ENCODE results near the gene TMEM215.
A peak's percentile ranks its signal among the peaks of the same experiment; 100 is the strongest.
"Not testable (repeated sequence)": the region's sequence is repeated elsewhere in the genome, so short reads cannot be mapped to it uniquely, and the experiment has no call there.

Gene TMEM215
- 0 to 0.99 (median 0) reads per million in 17 experiments for total RNA-seq

- no peak for DNase-seq
Observed at GRCh38 chr9:32783168-32783891, at the start of gene TMEM215. Gene TMEM215 (plus strand): TSS chr9:32783540. CDS start chr9:32784184, 644 bp downstream.

- DNase-seq = no peak
Observed at GRCh38 chr9:32735476-32735875, 47.9 kb upstream of the TMEM215 start.

GRCh38 chr9:32737378-32737777, 46.0 kb upstream of the TMEM215 start:
- DNase-seq = no peak

GRCh38 chr9:32738501-32739172, 44.7 kb upstream of the TMEM215 start:
- DNase-seq = no peak

- DNase-seq = peak in 1 of 4 experiments; percentile 8
Observed at GRCh38 chr9:32741706-32742105, 41.6 kb upstream of the TMEM215 start.

GRCh38 chr9:32742296-32742695, 41.0 kb upstream of the TMEM215 start:
- no peak for DNase-seq

GRCh38 chr9:32748013-32748412, 35.3 kb upstream of the TMEM215 start:
- no peak for DNase-seq

GRCh38 chr9:32755730-32756129, 27.6 kb upstream of the TMEM215 start:
- DNase-seq = no peak

- DNase-seq = no peak
Observed at GRCh38 chr9:32764139-32764538, 19.2 kb upstream of the TMEM215 start.

- no peak for DNase-seq
Observed at GRCh38 chr9:32775283-32775682, 8.1 kb upstream of the TMEM215 start.

GRCh38 chr9:32776201-32776600, 7.1 kb upstream of the TMEM215 start:
- no peak for DNase-seq

GRCh38 chr9:32782476-32783167, 718 bp upstream of the TMEM215 start:
- no peak for DNase-seq

- no peak for DNase-seq
Observed at GRCh38 chr9:32787816-32788215, 4.5 kb downstream of the TMEM215 start.

- not testable (repeated sequence) for DNase-seq
Observed at GRCh38 chr9:32796015-32796414, 12.7 kb downstream of the TMEM215 start.

GRCh38 chr9:32801530-32801929, 18.2 kb downstream of the TMEM215 start:
- DNase-seq = no peak

- no peak for DNase-seq
Observed at GRCh38 chr9:32807217-32807616, 23.9 kb downstream of the TMEM215 start.

- DNase-seq = no peak
Observed at GRCh38 chr9:32811246-32811645, 27.9 kb downstream of the TMEM215 start.

GRCh38 chr9:32820322-32820721, 37.0 kb downstream of the TMEM215 start:
- DNase-seq = no peak

- no peak for DNase-seq
Observed at GRCh38 chr9:32823101-32823500, 39.8 kb downstream of the TMEM215 start.

- DNase-seq = peak; percentile 13 to 51 (median 26)
Observed at GRCh38 chr9:32823551-32823950, 40.2 kb downstream of the TMEM215 start.

GRCh38 chr9:32825203-32825602, 41.9 kb downstream of the TMEM215 start:
- DNase-seq = no peak

GRCh38 chr9:32828861-32829260, 45.5 kb downstream of the TMEM215 start:
- no peak for DNase-seq

- DNase-seq = no peak
Observed at GRCh38 chr9:32832346-32832745, 49.0 kb downstream of the TMEM215 start.
